HT-29 (cell line): ENCODE measurements around the gene PNLIPRP1. TPM values are rescaled to one million over a fixed set of nuclear protein-coding genes. Genes with fewer than 3 reads are reported as not detected.

Source experiments
- DNase-seq: peaks from one replicate; pipeline ENCODE4 v3.0.0-alpha.2; 2015; ENCODE audit warnings: low spot score
- total RNA-seq: library from RNA; depleted of rRNA; stranded (reverse); fragments of >200 nt; shearing (Covaris generic); gene quantifications from 2 replicates; pipeline ENCODE4 v1.2.3, GENCODE V29; 2014; rRNA removed

The PNLIPRP1 gene
- total RNA-seq, 1 experiment from 2014 or later, result not detected

DNA sequence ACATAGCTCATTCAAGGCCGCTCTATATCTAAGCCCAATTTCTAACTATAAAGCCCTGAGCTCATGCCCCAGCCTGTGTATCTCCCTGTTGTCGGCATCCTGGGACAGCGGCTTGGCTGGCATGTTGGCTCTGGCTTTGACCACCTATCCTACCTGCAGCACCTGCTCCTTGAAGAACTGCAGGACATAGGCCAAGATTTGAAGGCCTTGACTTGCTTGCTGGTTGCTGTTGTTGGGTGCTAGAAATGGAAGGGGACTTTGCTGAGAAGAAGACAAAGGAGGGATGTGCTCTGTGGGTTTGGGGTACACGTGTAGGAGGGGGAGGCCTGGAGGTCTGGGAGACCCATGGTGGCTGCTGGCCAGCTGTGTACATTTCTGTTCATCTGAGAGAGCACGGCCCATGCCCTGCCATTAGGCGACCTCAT, 41.1 kb downstream of the PNLIPRP1 start:
- no peak for DNase-seq

- DNase-seq, result no peak
Measured at GRCh38 chr10:116632596-116633215, 41.9 kb downstream of the PNLIPRP1 start.

- DNase-seq, result no peak
Measured at GRCh38 chr10:116633216-116633600, 42.4 kb downstream of the PNLIPRP1 start.

GRCh38 chr10:116634126-116634975, 43.6 kb downstream of the PNLIPRP1 start:
- no peak for DNase-seq

DNA sequence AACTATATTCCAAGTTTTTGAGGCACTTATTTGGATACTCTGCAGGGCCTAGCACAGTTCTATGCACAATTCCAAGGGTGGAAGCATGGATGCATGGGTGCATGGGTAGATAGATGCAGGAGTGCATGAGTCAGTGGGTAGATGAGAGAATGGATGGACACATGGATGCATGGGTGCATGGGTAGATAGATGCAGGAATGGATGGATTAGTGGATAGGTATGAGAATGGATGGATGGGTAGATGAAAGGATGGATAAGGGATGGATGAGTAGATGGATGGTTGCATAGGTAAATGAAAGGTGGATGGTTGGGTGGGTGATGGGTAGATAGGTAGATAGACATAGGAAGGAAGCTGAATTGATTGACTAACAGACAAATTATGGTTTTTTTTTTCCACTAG, 45.6 kb downstream of the PNLIPRP1 start:
- no peak for DNase-seq

GRCh38 chr10:116636976-116637375, 46.2 kb downstream of the PNLIPRP1 start:
- no peak for DNase-seq

DNA sequence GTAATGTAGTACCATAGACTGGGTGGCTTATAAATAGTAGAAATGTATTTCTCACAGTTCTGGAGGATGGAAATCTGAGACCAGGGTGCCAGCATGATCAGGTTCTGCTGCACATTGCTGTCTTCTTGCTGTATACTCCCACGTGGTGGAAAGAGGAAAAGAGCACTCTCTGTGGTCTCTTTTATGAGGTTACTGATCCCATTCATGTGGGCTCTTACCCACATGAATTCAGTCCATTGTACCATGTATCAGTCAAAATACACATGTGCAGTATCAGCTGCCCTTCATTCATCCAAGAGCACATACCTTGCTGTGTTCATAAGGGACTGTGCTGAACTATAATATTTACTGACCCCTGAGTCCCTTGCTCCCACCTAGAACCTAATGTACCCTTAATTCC, 47.1 kb downstream of the PNLIPRP1 start:
- DNase-seq, result no peak

- DNase-seq, result no peak
Measured at GRCh38 chr10:116646502-116646901, 55.7 kb downstream of the PNLIPRP1 start.

DNA sequence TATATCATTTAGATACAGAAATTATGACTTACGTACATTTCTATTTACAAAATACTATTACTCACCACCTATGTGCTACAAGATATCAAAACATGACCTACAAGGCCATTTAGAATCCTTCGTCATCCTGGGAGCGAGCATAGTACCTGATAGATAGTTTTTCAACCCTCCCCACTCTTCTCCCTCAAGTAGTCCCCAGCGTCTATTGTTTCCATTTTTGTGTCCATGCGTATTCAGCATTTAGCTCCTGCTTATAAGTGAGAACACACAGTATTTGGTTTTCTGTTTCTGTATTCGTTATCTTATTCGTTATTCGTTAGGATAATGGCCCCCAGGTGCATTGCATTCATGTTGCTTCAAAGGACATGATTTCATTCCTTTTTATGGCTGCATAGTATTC, 58.1 kb downstream of the PNLIPRP1 start:
- no peak for DNase-seq

DNA sequence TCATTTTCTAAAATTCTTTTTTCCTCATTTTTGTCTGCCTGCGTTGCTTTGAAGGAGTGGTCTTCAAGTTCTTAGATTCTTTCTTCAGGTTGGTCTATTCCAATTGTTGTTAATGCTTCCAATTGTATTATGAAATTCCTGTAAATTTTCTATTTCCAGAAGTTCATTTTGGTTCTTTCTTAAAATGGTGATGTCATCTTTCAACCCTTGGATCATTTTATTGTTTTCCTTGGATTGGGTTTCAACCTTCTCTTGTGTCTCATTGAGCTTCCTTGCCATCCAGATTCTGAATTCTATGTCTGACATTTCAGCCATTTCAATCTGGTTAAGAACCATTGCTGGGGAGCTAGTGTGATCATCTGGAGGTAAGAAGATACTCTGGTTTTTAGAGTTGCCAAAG, 63.1 kb downstream of the PNLIPRP1 start:
- DNase-seq, result no peak

DNA sequence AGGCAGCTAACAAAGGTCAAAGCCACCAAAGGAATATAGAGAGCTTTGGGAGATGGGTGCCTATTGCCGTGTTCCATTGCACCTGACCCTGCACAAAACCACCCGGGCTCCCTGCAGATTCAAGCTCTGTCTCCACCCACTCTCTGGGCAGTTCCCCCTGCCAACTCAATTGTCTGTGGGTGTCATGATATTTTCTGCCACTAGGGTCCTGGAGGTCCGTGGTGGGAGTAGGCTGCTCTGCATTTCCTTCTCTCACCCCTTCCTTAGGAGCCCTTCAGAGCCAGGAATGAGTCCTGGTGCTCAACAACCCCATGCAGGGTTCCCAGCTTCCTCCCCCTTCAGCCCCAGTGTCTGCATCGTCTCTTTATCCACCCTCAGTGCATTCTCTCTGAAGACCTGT, 64.1 kb downstream of the PNLIPRP1 start:
- DNase-seq, result peak; percentile 31

DNA sequence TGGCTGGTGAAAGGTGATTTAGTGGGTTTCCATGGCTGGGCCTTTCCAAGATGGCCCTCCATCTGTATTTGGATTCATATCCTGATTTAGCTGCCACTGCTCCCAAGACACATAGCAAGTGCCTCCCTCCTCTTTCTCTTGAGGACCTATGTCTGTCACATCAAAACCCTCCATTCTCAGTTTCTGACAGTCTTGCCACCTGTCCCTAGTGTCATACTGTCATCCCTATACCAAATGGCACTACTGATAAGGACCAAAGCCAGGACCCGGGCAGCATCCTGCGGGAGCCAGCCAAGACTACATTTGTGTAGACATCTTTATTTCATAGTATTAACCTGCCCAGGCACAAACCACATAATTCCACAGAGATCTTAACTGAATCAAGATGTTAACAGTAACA, 64.8 kb downstream of the PNLIPRP1 start:
- no peak for DNase-seq

DNA sequence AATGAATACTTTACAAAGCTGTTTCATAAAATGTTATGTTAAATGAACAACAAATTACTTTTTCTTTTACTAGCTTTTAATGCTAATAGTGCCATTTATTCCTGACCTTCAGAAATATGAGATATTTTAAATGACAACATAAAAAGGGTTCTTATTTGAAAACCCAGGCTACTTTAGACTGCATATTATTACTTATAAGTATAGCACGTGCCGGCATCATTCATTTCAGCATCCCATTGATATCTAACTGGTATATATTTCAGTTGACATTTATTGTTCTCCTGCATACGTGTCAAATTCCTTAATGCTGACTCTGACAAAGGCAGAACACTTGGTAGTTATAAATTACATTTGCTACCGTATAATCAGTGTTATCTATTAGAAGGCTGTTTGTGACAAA, 65.3 kb downstream of the PNLIPRP1 start:
- no peak for DNase-seq

- DNase-seq, result no peak
Measured at GRCh38 chr10:116657863-116658551, 67.2 kb downstream of the PNLIPRP1 start.

Other genes starting within 250 kb of the PNLIPRP1 start
- not detected in 2 replicates for gene PNLIPRP3, start 163.1 kb upstream of the PNLIPRP1 start, total RNA-seq
- gene PNLIP, start 45.0 kb upstream of the PNLIPRP1 start, total RNA-seq, result not detected in 2 replicates
- gene PNLIPRP2, start 30.0 kb downstream of the PNLIPRP1 start, total RNA-seq, result not detected in 2 replicates
- gene HSPA12A, start 151.6 kb downstream of the PNLIPRP1 start, total RNA-seq, result 0.18 and 0.92 TPM in 2 replicates